HG03025 (cell line): ENCODE results near the gene AIG1.
"Not testable (repeated sequence)": the region's sequence is repeated elsewhere in the genome, so short reads cannot be mapped to it uniquely, and the experiment has no call there.

Experiments
- ATAC-seq: cut with Tn5 transposase; IDR thresholded peaks from one replicate; pipeline ENCODE4 v1.9.1; 2021; ENCODE audit warnings: mild to moderate bottlenecking, moderate library complexity; ENCODE audit not compliant: unreplicated experiment, low FRiP score

The AIG1 gene

GRCh38 chr6:143123941-143124340 lies 63.3 kb downstream of the AIG1 start:
- ATAC-seq = no peak

- ATAC-seq = no peak
Observed at GRCh38 chr6:143125455-143125854, 64.8 kb downstream of the AIG1 start.

- ATAC-seq = no peak
Observed at GRCh38 chr6:143125864-143126573, 65.3 kb downstream of the AIG1 start.

GRCh38 chr6:143126574-143126941 lies 65.9 kb downstream of the AIG1 start:
- ATAC-seq = no peak

GRCh38 chr6:143127941-143128680 lies 67.4 kb downstream of the AIG1 start:
- no peak for ATAC-seq

- ATAC-seq = no peak
Observed at GRCh38 chr6:143128681-143129015, 68.0 kb downstream of the AIG1 start.

GRCh38 chr6:143130928-143131327 lies 70.2 kb downstream of the AIG1 start:
- ATAC-seq = no peak

GRCh38 chr6:143135325-143135724 lies 74.6 kb downstream of the AIG1 start:
- no peak for ATAC-seq

- ATAC-seq = no peak
Observed at GRCh38 chr6:143135797-143136561, 75.3 kb downstream of the AIG1 start.

- ATAC-seq = no peak
Observed at GRCh38 chr6:143136647-143137046, 76.0 kb downstream of the AIG1 start.

- no peak for ATAC-seq
Observed at GRCh38 chr6:143139239-143139784, 78.6 kb downstream of the AIG1 start.

- not testable (repeated sequence) for ATAC-seq
Observed at GRCh38 chr6:143139884-143140283, 79.2 kb downstream of the AIG1 start.

GRCh38 chr6:143140767-143141166 lies 80.1 kb downstream of the AIG1 start:
- no peak for ATAC-seq

GRCh38 chr6:143141442-143141841 lies 80.8 kb downstream of the AIG1 start:
- no peak for ATAC-seq

- peak; percentile 49 for ATAC-seq
Observed at GRCh38 chr6:143146186-143146851, 85.6 kb downstream of the AIG1 start.

- no peak for ATAC-seq
Observed at GRCh38 chr6:143149771-143150170, 89.1 kb downstream of the AIG1 start.

GRCh38 chr6:143150281-143150680 lies 89.6 kb downstream of the AIG1 start:
- ATAC-seq = no peak

- no peak for ATAC-seq
Observed at GRCh38 chr6:143151381-143151780, 90.7 kb downstream of the AIG1 start.

GRCh38 chr6:143155681-143156080 lies 95.0 kb downstream of the AIG1 start:
- no peak for ATAC-seq

GRCh38 chr6:143157131-143157530 lies 96.4 kb downstream of the AIG1 start:
- ATAC-seq = no peak

- ATAC-seq = no peak
Observed at GRCh38 chr6:143158113-143158581, 97.5 kb downstream of the AIG1 start.
